Epithelial cell of proximal tubule (primary cell): ENCODE results near the gene IGBP1. TPM values are rescaled to one million over a fixed set of nuclear protein-coding genes. Genes with fewer than 3 reads are reported as not detected.
"Not testable (repeated sequence)": the region's sequence is repeated elsewhere in the genome, so short reads cannot be mapped to it uniquely, and the experiment has no call there.

ENCODE experiments used
- DNase-seq: peaks from one replicate; pipeline ENCODE4 v3.0.0-alpha.2; 2011; ENCODE audit warnings: low read depth
- H3K4me3 ChIP-seq: 2 replicates; pipeline ENCODE4 v1.5.1; 2011; ENCODE audit warnings: low read depth, mild to moderate bottlenecking, low read length
- total RNA-seq: library from RNA; depleted of rRNA; stranded (reverse); fragments of >200 nt; gene quantifications from 2 replicates; pipeline ENCODE4 v1.2.3, GENCODE V29; 2015
- TF ChIP-seq, protein P1 (sequence below): conservative IDR thresholded peaks from 2 replicates; pipeline ENCODE4 v1.5.1; 2012; ENCODE audit warnings: low read depth, mild to moderate bottlenecking, low read length

IGBP1 gene
- total RNA-seq, 1 donor from 2014 or later = 62.2 TPM

DNA sequence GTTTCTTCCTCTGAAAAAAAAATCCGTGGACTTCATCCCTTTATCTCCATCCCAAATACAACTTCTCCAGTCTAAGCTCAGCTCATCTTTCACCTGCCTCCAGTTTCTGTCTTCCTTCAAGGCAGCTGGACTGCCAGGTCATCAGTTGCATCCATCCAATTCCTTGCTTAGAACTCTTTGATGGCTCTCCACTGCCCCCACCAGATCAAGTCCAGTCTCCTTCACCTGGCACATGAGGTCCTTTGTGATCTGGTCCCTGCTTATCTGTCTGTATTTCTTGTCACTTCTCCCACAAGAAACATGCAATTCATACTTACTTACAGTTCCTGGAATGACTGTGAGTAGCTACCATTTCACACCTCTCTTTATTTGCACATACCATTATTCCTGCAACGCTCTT, 37.2 kb upstream of the IGBP1 start:
- no peak overlapping the region for H3K4me3 ChIP-seq
- no peak for DNase-seq
- TF ChIP-seq, protein P1, sequence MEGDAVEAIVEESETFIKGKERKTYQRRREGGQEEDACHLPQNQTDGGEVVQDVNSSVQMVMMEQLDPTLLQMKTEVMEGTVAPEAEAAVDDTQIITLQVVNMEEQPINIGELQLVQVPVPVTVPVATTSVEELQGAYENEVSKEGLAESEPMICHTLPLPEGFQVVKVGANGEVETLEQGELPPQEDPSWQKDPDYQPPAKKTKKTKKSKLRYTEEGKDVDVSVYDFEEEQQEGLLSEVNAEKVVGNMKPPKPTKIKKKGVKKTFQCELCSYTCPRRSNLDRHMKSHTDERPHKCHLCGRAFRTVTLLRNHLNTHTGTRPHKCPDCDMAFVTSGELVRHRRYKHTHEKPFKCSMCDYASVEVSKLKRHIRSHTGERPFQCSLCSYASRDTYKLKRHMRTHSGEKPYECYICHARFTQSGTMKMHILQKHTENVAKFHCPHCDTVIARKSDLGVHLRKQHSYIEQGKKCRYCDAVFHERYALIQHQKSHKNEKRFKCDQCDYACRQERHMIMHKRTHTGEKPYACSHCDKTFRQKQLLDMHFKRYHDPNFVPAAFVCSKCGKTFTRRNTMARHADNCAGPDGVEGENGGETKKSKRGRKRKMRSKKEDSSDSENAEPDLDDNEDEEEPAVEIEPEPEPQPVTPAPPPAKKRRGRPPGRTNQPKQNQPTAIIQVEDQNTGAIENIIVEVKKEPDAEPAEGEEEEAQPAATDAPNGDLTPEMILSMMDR = peak; percentile 48

DNA sequence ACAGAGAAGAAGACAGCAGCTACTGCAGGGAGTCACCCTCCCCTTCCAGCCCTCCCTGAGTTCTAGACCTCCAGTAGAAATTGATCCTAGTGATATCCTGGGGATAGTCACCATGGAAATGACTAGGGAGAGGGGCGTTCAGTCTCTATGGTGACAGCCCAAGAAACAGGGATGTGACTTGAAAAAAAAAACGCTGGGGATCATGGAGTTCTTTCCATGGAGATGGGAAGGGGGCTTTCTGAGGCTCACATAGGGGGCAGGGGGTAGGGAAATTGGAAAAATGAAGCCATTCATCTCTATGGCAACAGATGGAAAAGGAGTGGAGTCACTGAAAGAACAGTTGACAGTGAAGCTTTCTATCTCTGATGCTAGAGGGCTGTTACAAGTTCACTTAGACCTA, 28.0 kb upstream of the IGBP1 start:
- no peak for DNase-seq
- no peak overlapping the region for H3K4me3 ChIP-seq
- TF ChIP-seq, protein P1 = no peak

DNA sequence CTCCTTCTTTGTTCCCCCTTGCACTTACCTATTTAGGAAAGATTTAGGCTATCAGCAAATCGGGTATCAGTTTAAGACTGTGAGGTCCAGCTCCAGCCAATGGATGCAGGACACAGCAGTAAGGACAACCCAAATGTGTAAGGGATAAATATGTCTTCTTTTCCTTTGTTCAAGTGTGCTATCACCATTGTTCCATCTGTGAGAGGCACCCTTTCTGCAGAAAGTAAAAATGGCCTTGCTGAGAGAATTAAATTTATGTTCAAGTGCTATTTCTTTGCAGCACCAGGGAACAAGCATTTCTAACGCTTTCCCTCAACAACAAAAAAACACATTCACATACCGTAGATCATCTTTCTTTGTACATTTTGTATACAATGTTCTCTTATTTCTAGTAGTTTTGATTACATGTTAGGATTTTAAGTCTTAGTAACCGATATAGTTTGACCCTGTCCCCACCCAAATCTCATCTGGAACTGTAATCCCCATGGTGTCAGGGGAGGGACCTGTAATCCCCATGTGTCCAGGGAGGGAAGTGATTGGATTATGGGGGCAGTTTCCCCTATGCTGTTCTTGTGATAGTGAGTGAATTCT, 21.7 kb upstream of the IGBP1 start:
- not testable (repeated sequence) for DNase-seq, H3K4me3 ChIP-seq

DNA sequence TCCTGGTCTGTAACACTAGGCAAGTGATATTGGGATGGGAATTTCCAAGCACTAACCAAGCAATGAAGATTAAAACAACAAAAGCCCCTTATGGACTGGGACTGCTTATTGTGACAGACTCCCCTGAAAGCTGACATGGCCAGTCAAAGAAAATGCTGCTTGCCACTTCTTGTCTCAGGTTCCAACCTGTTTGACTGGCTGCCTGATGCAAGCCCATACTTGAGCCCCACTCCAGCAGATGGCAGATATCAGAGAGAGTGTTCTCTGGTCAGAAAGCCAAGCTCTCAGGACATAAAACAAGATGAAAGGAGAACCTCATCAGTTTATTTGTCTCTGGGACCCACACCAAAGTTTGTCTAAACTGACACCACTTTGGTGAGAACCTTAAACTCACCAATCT, 15.5 kb upstream of the IGBP1 start:
- TF ChIP-seq, protein P1 = no peak
- no peak for DNase-seq
- no peak overlapping the region for H3K4me3 ChIP-seq

DNA sequence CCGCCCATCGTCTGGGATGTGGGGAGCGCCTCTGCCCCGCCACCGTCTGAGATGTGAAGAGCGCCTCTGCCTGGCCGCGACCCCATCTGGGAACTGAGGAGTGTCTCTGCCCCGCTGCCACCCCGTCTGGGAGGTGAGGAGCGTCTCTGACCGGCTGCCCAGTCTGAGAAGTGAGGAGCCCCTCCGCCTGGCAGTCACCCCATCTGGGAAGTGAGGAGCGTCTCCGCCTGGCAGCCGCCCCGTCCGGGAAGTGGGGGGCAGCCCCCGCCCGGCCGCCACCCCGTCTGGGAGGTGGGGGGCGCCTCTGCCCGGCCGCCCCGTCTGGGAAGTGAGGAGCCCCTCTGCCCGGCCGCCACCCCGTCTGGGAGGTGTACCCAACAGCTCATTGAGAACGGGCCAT, 10.2 kb upstream of the IGBP1 start:
- H3K4me3 ChIP-seq, DNase-seq: not testable (repeated sequence)

DNA sequence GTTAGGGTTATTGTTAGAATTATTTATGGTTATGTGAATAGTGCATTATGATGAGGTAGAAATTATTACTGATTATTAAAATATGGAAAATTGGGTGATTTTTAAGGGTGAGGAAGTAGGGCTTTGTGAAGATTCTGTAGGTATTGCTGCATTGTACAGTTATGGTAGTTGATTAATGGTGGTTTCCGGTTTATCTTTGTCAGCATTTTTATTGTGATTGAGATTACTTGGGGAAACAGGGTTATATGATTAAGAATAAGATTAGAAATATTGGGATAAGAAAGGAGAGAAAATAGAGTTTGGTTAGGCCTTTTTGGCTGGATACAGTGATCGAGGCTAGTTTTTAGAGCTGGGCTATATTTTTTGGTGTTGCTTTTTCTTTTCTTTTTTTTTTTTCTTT, 8.6 kb upstream of the IGBP1 start:
- no peak for DNase-seq
- H3K4me3 ChIP-seq = no peak overlapping the region
- TF ChIP-seq, protein P1 = no peak

DNA sequence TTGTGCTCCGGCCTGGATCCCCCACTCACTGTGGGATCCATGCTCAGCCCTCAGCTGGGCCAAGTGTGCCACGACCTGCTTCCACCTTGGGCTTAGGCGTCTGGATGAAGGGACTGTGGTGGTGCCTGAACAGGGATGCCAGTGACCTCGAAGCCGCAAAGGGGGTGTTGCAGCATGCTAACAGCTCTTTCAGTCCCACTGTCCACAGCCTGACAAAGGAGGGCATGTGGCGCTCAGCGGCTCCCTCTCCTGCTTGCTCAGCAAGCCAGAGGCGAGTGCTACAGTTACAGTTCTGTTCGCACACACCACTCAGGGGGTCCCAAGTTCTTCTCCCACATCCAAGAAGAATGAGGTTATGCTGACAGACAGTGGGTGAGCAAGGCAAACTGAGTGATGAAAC, 5.2 kb upstream of the IGBP1 start:
- no peak overlapping the region for H3K4me3 ChIP-seq
- TF ChIP-seq, protein P1 = no peak
- no peak for DNase-seq

DNA sequence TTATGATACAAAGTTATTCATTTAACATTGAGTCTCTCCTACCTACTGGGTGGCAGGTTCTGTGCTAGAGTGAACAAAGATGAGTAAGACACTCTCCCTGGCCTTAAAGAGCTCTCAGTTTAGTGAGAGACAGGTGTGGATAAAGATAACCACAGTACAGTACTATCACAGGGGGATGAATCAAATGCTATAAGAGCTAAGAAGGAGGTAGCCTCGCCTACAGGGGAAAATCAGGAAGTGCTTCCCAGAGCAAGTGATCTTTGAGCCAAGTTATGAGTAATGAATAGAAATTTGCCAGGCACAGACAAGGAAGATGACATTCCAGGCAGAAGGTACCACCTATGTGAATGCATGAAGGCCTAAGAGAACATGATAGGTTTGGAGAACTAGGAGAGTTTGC, 3.4 kb upstream of the IGBP1 start:
- H3K4me3 ChIP-seq = no peak overlapping the region
- TF ChIP-seq, protein P1 = no peak
- DNase-seq = no peak
